ENCODE measurements around the gene KAT2B. TPM values are rescaled to one million over a fixed set of nuclear protein-coding genes. Genes with fewer than 3 reads are reported as not detected.
"Not testable (repeated sequence)": the region's sequence is repeated elsewhere in the genome, so short reads cannot be mapped to it uniquely, and the experiment has no call there.

Gene KAT2B
- total RNA-seq, 4 donors from 2014 or later: 12.8 to 52.1 (median 35.2) TPM

GRCh38 chr3:20041197-20041780, 1.0 kb downstream of the KAT2B start:
- Histone ChIP-seq H3K27ac (peak overlapping the region; percentile 96 to 99), H3K27me3 (no peaks in the 10 kb centered on the region), H3K36me3 (no peaks in the 10 kb centered on the region), H3K4me1 (peaks cover 0 to 16% of the 10 kb centered on the region in 2 donors), H3K4me3 (peak overlapping the region; percentile 81 to 94), H3K9me3 (no peaks in the 10 kb centered on the region)
- DNase-seq: peak; percentile 73 to 76
- TF ChIP-seq CTCF (IDR thresholded peaks at IDR 0.05) (no peak), POLR2A (IDR thresholded peaks at IDR 0.05) (no peak)
- intact Hi-C loops (cut with DNase I; ENCODE audit: low total_unique reads): loop anchor here (10.0 kb wide), 1 partner anchor 96 kb away; the partner anchor contains the start of gene RAB5A

GRCh38 chr3:20042331-20042730, 2.1 kb downstream of the KAT2B start:
- peaks cover 0 to 16% of the 10 kb centered on the region in 2 donors for H3K4me1 ChIP-seq
- no peak overlapping the region for H3K4me3 ChIP-seq
- DNase-seq: no peak
- TF ChIP-seq CTCF (IDR thresholded peaks at IDR 0.05): no peak
- TF ChIP-seq POLR2A (IDR thresholded peaks at IDR 0.05): no peak
- intact Hi-C loops (cut with DNase I; ENCODE audit: low total_unique reads): loop anchor here (10.0 kb wide), 1 partner anchor 98 kb away; the partner anchor contains the start of gene RAB5A
- no peaks in the 10 kb centered on the region for H3K36me3 ChIP-seq
- peak overlapping the region; percentile 96 to 99 for H3K27ac ChIP-seq
- H3K9me3 ChIP-seq: no peaks in the 10 kb centered on the region
- no peaks in the 10 kb centered on the region for H3K27me3 ChIP-seq

- H3K27ac ChIP-seq: peak overlapping the region; percentile 96 to 99
- peak overlapping the region in 1 of 2 donors; percentile 3 for H3K4me3 ChIP-seq
- H3K36me3 ChIP-seq: no peaks in the 10 kb centered on the region
- intact Hi-C loops (cut with DNase I; ENCODE audit: low total_unique reads): loop anchor here (10.0 kb wide), 1 partner anchor 99 kb away; the partner anchor contains the start of gene RAB5A
- peaks cover 0 to 16% of the 10 kb centered on the region in 2 donors for H3K4me1 ChIP-seq
- H3K27me3 ChIP-seq: no peaks in the 10 kb centered on the region
- no peaks in the 10 kb centered on the region for H3K9me3 ChIP-seq
- DNase-seq: peak; percentile 61 to 85
- TF ChIP-seq POLR2A (IDR thresholded peaks at IDR 0.05) (no peak), CTCF (IDR thresholded peaks at IDR 0.05) (no peak)
These were observed 3.1 kb downstream of the KAT2B start for GRCh38 chr3:20043396-20043795.

- intact Hi-C loops (cut with DNase I; ENCODE audit: low total_unique reads): loop anchor here (10.0 kb wide), 1 partner anchor 99 kb away; the partner anchor contains the start of gene RAB5A
- no peaks in the 10 kb centered on the region for H3K27me3 ChIP-seq
- no peaks in the 10 kb centered on the region for H3K9me3 ChIP-seq
These were observed 3.6 kb downstream of the KAT2B start for GRCh38 chr3:20043825-20044224.

GRCh38 chr3:20045141-20045540, 4.9 kb downstream of the KAT2B start:
- not testable (repeated sequence) for H3K27ac ChIP-seq, H3K27me3 ChIP-seq, H3K4me3 ChIP-seq, DNase-seq, H3K9me3 ChIP-seq, H3K36me3 ChIP-seq
- intact Hi-C loops (cut with DNase I; ENCODE audit: low total_unique reads): loop anchor here (10.0 kb wide), 1 partner anchor 100 kb away; the partner anchor contains the start of gene RAB5A
- peaks cover 0 to 16% of the 10 kb centered on the region in 2 donors for H3K4me1 ChIP-seq

More at GRCh38 chr3:20043825-20044224, 3.6 kb downstream of the KAT2B start:
- Histone ChIP-seq H3K4me3 (no peak overlapping the region), H3K36me3 (no peaks in the 10 kb centered on the region), H3K27ac (peak overlapping the region; percentile 96 to 99), H3K4me1 (peaks cover 0 to 16% of the 10 kb centered on the region in 2 donors)
- no peak for TF ChIP-seq CTCF (IDR thresholded peaks at IDR 0.05)
- TF ChIP-seq POLR2A (IDR thresholded peaks at IDR 0.05): no peak
- DNase-seq: no peak

Measured in uterus (tissue), 4 donors.